DOHH2 (cell line): ENCODE data around the gene LRRC27.

Experiments
- EZH2phosphoT487 ChIP-seq: fragments of 200-600 bp; sonication (generic); IDR thresholded peaks from 2 replicates; pipeline ENCODE4 v1.6.1; 2017; ENCODE audit warnings: borderline replicate concordance, mild to moderate bottlenecking, antibody characterized with exemption, low read length, moderate library complexity, mixed read lengths
- TF ChIP-seq, protein P1 (sequence below): fragments of 200-600 bp; sonication (generic); IDR thresholded peaks from one replicate; pipeline ENCODE4 v1.5.1; 2014; ENCODE audit warnings: antibody characterized with exemption, mild to moderate bottlenecking, low read depth, low read length; ENCODE audit not compliant: poor library complexity, severe bottlenecking

GRCh38 chr10:132328106-132328505 is 3.9 kb upstream of the LRRC27 start:
- TF ChIP-seq, protein P1, sequence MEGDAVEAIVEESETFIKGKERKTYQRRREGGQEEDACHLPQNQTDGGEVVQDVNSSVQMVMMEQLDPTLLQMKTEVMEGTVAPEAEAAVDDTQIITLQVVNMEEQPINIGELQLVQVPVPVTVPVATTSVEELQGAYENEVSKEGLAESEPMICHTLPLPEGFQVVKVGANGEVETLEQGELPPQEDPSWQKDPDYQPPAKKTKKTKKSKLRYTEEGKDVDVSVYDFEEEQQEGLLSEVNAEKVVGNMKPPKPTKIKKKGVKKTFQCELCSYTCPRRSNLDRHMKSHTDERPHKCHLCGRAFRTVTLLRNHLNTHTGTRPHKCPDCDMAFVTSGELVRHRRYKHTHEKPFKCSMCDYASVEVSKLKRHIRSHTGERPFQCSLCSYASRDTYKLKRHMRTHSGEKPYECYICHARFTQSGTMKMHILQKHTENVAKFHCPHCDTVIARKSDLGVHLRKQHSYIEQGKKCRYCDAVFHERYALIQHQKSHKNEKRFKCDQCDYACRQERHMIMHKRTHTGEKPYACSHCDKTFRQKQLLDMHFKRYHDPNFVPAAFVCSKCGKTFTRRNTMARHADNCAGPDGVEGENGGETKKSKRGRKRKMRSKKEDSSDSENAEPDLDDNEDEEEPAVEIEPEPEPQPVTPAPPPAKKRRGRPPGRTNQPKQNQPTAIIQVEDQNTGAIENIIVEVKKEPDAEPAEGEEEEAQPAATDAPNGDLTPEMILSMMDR, result no peak
- TF ChIP-seq EZH2phosphoT487, result no peak
